MM.1S (cell line): ENCODE results near the gene APPL2.

Source experiments
- DNase-seq: peaks from one replicate; pipeline ENCODE4 v3.0.0-alpha.2; 2015
- H2AFZ ChIP-seq: fragments of 300-600 bp; sonication (generic); 2 replicates; pipeline ENCODE4 v1.6.0; 2016; ENCODE audit warnings: antibody characterized with exemption, low read length
- H3F3A ChIP-seq: fragments of 300-600 bp; sonication (generic); 2 replicates; pipeline ENCODE4 v1.6.1; 2016; ENCODE audit warnings: mild to moderate bottlenecking, antibody characterized with exemption, low read length, moderate library complexity, mixed read lengths; ENCODE audit not compliant: insufficient read depth
- H3K27ac ChIP-seq: fragments of 300-600 bp; sonication (generic); 2 replicates; pipeline ENCODE4 v1.5.1; 2016; ENCODE audit warnings: mild to moderate bottlenecking, low read length
- H3K27me3 ChIP-seq: fragments of 300-600 bp; sonication (generic); replicated peaks from 2 replicates; pipeline ENCODE4 v1.6.0; 2016; ENCODE audit warnings: low read length; ENCODE audit not compliant: insufficient read depth
- H3K36me3 ChIP-seq: fragments of 300-600 bp; sonication (generic); replicated peaks from 2 replicates; pipeline ENCODE4 v1.6.1; 2016; ENCODE audit warnings: mild to moderate bottlenecking, low read length, mixed read lengths; ENCODE audit not compliant: insufficient read depth
- H3K4me1 ChIP-seq: fragments of 300-600 bp; sonication (generic); 2 replicates; pipeline ENCODE4 v1.6.1; 2016; ENCODE audit warnings: low read length, mixed read lengths
- H3K4me2 ChIP-seq: fragments of 300-600 bp; sonication (generic); 2 replicates; pipeline ENCODE4 v1.6.0; 2016; ENCODE audit warnings: low read depth, low read length
- H3K4me3 ChIP-seq: fragments of 300-600 bp; sonication (generic); 2 replicates; pipeline ENCODE4 v1.5.1; 2016; ENCODE audit warnings: low read length, mixed read lengths
- H3K79me2 ChIP-seq: fragments of 300-600 bp; sonication (generic); 2 replicates; pipeline ENCODE4 v1.6.1; 2016; ENCODE audit warnings: mixed run types, low read length, mixed read lengths
- H3K9ac ChIP-seq: fragments of 300-600 bp; sonication (generic); 2 replicates; pipeline ENCODE4 v1.6.1; 2016; ENCODE audit warnings: low read length, mixed read lengths
- H3K9me2 ChIP-seq: fragments of 300-600 bp; sonication (generic); replicated peaks from 2 replicates; pipeline ENCODE4 v1.6.1; 2016; ENCODE audit warnings: mild to moderate bottlenecking, low read length, mixed read lengths; ENCODE audit not compliant: insufficient read depth
- H3K9me3 ChIP-seq: fragments of 300-600 bp; sonication (generic); replicated peaks from 2 replicates; pipeline ENCODE4 v1.6.1; 2016; ENCODE audit warnings: mild to moderate bottlenecking, low read length, mixed read lengths; ENCODE audit not compliant: insufficient read depth
- H4K20me1 ChIP-seq: fragments of 300-600 bp; sonication (generic); 2 replicates; pipeline ENCODE4 v1.6.1; 2016; ENCODE audit warnings: mild to moderate bottlenecking, low read length, moderate library complexity, mixed read lengths; ENCODE audit not compliant: insufficient read depth
- EZH2 ChIP-seq: fragments of 300-600 bp; sonication (generic); optimal IDR thresholded peaks from 2 replicates; pipeline ENCODE3; 2017; ENCODE audit warnings: low read depth, mild to moderate bottlenecking, antibody characterized with exemption, low read length, mixed read lengths
- EZH2phosphoT487 ChIP-seq: fragments of 300-600 bp; sonication (generic); IDR thresholded peaks from 2 replicates; pipeline ENCODE4 v1.6.1; 2018; ENCODE audit warnings: antibody characterized with exemption, low read length
- TF ChIP-seq, protein P1 (sequence below): fragments of 300-600 bp; sonication (generic); IDR thresholded peaks from 2 replicates; pipeline ENCODE4 v1.5.1; 2016; ENCODE audit warnings: antibody characterized with exemption, low read length, mixed read lengths

APPL2 gene

DNA sequence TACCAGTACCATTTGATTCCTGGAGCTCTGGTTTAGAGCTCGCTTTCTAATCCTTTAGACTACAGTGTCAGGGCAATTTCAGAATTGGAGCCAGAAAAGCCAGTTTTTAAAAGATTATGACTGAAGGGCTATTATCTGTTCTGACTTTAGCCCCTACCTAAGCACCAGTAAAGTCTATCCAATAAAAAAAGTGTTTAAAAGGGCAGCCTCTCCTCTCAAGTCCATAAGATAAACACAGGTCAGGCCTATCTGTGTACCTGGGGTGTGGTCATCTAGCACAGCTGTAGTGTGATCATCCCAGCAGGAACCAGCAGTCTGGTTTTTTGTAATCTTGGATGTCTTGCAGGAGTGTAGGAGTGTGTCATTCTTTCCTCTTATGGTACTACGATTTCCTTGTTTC is 6.6 kb downstream of the APPL2 start:
- TF ChIP-seq EZH2phosphoT487 (no peak), EZH2 (no peak)
- TF ChIP-seq, protein P1, sequence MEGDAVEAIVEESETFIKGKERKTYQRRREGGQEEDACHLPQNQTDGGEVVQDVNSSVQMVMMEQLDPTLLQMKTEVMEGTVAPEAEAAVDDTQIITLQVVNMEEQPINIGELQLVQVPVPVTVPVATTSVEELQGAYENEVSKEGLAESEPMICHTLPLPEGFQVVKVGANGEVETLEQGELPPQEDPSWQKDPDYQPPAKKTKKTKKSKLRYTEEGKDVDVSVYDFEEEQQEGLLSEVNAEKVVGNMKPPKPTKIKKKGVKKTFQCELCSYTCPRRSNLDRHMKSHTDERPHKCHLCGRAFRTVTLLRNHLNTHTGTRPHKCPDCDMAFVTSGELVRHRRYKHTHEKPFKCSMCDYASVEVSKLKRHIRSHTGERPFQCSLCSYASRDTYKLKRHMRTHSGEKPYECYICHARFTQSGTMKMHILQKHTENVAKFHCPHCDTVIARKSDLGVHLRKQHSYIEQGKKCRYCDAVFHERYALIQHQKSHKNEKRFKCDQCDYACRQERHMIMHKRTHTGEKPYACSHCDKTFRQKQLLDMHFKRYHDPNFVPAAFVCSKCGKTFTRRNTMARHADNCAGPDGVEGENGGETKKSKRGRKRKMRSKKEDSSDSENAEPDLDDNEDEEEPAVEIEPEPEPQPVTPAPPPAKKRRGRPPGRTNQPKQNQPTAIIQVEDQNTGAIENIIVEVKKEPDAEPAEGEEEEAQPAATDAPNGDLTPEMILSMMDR, result no peak
- no peaks in the 10 kb centered on the region for H3K27me3 ChIP-seq
- no peaks in the 10 kb centered on the region for H4K20me1 ChIP-seq
- no peaks in the 10 kb centered on the region for H3K9me2 ChIP-seq
- peaks cover 62% of the 10 kb centered on the region for H3K79me2 ChIP-seq
- H2AFZ ChIP-seq, result no peak overlapping the region
- H3K4me2 ChIP-seq, result peak overlapping the region; percentile 55; the same call in 1 of the 2 replicates
- DNase-seq, result no peak
- H3K27ac ChIP-seq, result peak overlapping the region; percentile 86; the same call in 1 of the 2 replicates
- peaks cover 45% of the 10 kb centered on the region for H3F3A ChIP-seq
- H3K9ac ChIP-seq, result no peak overlapping the region
- no peaks in the 10 kb centered on the region for H3K36me3 ChIP-seq
- peaks cover 54% of the 10 kb centered on the region for H3K4me1 ChIP-seq
- H3K9me3 ChIP-seq, result no peaks in the 10 kb centered on the region
- no peak overlapping the region for H3K4me3 ChIP-seq

DNA sequence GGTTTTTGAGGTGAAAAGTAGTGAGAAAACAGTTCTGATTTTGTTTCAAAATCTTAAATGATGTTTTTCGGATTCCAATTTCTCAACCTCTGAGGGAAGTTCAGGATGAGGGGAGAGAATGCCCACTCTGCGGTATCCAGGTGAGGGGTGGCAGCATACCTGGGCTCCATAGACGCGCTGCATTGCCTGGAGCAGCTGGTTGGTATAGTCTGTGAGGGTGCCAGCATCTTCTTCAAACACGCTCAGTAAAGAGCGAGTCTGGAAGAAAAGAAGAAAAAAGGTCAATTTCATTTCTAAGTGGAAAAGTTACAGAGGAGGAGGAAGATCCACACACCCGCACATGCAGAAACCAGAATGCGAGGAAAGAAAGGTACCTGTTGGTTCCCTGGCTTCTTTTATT is 7.0 kb downstream of the APPL2 start:
- H3F3A ChIP-seq, result peaks cover 42% of the 10 kb centered on the region
- no peak for DNase-seq

DNA sequence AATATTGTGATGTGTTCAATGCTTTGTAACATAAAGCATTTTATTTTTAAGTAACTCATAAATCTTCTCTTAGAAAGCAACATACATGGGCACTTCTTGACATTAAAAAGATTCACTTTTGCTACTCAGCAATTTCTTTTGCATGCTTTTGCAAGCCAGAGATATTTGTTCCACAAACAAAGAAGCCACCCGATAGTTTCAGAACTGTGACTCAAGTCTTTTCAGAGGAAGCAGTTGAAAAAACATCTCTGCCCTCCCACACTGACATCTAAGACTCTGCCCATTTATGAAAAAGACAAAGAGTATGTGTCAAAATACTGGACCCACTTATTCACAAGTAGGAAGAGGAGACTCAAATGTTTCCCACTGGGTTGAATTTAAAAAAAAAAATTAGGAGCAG is 7.5 kb downstream of the APPL2 start:
- Histone ChIP-seq H3K36me3 (no peaks in the 10 kb centered on the region), H3K27me3 (no peaks in the 10 kb centered on the region), H3F3A (peaks cover 42% of the 10 kb centered on the region), H3K4me3 (no peak overlapping the region), H3K9ac (peak overlapping the region; percentile 26; the same call in 1 of the 2 replicates), H3K27ac (peak overlapping the region; percentile 86), H3K79me2 (peaks cover 61% of the 10 kb centered on the region), H3K4me2 (peak overlapping the region; percentile 55), H3K4me1 (peaks cover 52% of the 10 kb centered on the region), H4K20me1 (no peaks in the 10 kb centered on the region), H3K9me2 (no peaks in the 10 kb centered on the region), H3K9me3 (no peaks in the 10 kb centered on the region), H2AFZ (no peak overlapping the region)
- DNase-seq, result peak; percentile 93
- TF ChIP-seq, protein P1, result no peak
- TF ChIP-seq EZH2phosphoT487 (no peak), EZH2 (no peak)

More for the DNA sequence above, 7.0 kb downstream of the APPL2 start:
- peaks cover 55% of the 10 kb centered on the region for H3K4me1 ChIP-seq
- H3K36me3 ChIP-seq, result no peaks in the 10 kb centered on the region
- peak overlapping the region; percentile 26; the same call in 1 of the 2 replicates for H3K9ac ChIP-seq
- H3K9me2 ChIP-seq, result no peaks in the 10 kb centered on the region
- no peaks in the 10 kb centered on the region for H4K20me1 ChIP-seq
- no peak overlapping the region for H2AFZ ChIP-seq
- H3K4me2 ChIP-seq, result peak overlapping the region; percentile 55
- H3K27me3 ChIP-seq, result no peaks in the 10 kb centered on the region
- H3K9me3 ChIP-seq, result no peaks in the 10 kb centered on the region
- TF ChIP-seq EZH2phosphoT487 (no peak), EZH2 (no peak)
- TF ChIP-seq, protein P1, result no peak
- H3K27ac ChIP-seq, result peak overlapping the region; percentile 86
- H3K79me2 ChIP-seq, result peaks cover 62% of the 10 kb centered on the region
- no peak overlapping the region for H3K4me3 ChIP-seq
